HS-5 (cell line): ENCODE data around the gene AGBL1.
"Not testable (repeated sequence)": the region's sequence is repeated elsewhere in the genome, so short reads cannot be mapped to it uniquely, and the experiment has no call there.

Experiments
- DNase-seq: peaks from one replicate; pipeline ENCODE4 v3.0.0-alpha.2; 2012; ENCODE audit warnings: low read depth

Gene AGBL1

GRCh38 chr15:86082619-86083380, 3.1 kb downstream of the AGBL1 start:
- DNase-seq = no peak

DNA sequence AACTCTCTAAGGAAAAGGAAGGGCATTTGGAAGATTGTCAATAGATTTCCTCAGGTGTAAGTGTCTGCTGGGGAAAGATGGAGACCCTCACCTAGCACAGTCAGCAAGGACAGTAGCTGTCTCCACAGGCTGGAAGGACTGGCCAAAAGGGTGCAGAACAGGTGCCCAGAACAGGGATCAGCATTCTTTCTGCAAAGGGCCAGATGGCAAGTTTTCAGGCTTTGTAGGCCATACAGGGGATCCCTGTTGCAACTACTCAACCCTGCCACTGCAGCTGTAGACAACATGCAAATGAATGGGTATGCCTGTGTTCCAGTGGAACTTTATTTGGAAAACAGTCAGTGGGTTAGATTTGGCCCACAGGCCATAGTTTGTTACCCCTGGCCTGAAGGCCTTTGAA, 8.1 kb downstream of the AGBL1 start:
- DNase-seq = no peak

GRCh38 chr15:86089422-86089821, 9.8 kb downstream of the AGBL1 start:
- no peak for DNase-seq

GRCh38 chr15:86101818-86102217, 22.1 kb downstream of the AGBL1 start:
- DNase-seq = no peak

DNA sequence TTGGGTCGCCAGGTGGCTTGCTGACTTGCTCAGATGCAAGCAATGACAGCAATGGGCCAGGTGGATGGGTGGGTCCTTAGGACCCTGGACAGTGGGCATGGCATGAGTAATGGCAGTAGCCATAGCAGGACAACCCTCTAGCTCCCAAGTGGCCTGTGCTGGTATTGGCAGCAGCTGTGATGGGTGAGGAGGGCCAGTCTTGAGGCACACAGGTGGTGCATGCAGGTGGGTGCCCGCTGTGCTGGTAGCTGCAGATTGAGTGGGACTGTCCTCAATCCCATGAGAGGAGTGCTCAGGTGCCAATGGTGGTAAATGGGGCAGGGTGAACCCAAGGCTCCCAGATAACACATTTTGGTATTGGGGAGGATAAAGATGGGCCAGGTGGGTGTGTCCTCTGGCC, 24.2 kb downstream of the AGBL1 start:
- no peak for DNase-seq

DNA sequence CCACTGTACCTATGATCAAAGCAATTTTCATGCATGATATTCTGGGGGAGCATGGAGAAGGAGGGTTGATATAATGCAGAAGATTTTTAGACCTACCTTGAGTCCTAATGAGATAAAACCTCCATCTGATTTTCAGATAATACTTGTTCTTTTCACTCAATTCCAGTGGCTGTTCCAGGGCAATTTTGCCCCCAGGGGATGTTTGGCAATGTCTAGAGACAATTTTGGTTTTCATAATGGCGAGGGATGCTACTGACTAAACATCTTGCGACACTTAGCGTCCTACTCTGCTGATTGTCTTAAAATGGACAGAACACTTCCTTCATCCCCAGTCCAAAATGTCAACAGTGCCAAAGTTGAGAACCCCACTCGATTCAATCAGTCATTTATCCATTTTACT, 26.6 kb downstream of the AGBL1 start:
- no peak for DNase-seq

DNA sequence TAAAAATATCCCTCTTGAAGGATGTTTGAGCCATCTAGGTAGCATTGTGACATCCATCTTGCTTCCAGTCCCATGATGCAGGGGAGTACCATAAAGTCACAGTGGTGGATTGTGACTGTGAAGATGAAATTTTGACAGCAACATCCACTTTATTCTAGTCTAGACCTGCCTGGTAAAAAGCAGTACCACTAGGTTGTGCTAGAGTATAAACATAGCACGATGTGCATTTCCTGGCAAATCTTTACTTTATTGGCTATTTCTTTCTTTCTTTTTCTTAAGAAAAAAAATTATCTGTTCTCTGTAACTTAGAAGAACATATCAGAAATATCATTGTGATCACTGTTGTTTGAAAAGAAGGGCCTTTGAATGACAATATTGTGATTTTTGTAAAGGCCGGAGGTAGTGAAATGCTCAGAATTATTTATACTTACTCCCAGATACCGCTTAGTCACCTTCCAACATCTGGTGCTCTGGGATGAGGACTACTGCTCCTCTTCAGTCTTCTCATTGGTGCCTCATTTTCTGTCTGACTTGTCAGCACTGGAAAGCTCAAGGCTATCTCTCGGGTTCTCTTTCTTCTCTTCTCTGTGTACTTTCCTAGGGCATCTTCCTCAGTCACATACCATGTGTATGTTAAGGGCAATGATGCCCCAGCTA, 35.6 kb downstream of the AGBL1 start:
- no peak for DNase-seq

DNA sequence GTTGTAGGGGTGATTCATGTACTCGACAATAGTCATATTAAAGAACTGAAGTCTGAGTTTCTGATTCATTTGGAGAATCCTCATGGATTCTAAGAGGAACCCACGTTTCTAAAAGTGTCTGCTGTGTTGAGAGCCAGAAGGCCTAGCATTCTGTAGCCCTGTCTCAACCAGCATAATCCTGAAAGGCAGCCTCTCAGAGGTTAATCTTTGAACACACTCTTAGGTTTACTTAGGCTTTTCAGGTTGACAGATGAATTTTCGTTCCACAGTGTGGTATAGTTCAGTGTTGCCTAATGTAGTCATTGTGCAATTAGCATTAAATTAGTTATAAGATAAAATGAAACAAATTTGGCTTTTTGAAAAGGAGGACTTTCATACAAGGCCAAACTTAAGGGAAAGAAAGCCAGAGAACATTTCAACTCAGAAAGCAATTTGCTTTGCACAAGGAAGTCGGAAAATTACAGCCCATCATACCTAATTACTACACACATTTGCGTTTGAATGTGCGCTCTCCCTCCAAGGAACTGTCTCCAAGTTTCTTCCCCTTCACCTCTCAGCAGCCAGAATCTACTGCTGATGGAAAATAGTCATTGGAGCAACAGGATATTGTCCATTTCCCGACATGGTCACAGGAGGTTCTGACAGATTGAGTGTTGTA, 42.0 kb downstream of the AGBL1 start:
- no peak for DNase-seq

GRCh38 chr15:86122691-86123391, 43.2 kb downstream of the AGBL1 start:
- not testable (repeated sequence) for DNase-seq

DNA sequence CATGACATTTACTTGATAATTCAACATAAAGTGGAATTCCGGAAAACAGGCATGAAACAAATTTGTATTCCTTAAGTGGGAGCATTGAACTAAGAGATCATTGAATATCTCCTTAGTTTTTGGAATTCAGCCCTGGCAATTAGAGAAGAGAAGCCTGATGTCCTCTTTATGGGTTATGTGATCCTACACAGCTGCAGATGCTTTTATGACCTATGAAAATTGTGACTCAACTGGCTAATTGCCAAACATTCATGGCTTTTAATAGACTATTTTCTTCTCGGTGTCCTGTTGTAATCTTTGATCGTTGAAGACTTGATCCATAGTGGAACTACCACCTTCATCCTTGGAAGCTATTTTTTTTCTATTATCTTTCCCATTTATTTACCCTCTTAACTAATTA, 46.1 kb downstream of the AGBL1 start:
- DNase-seq = no peak

GRCh38 chr15:86127547-86127946, 47.9 kb downstream of the AGBL1 start:
- no peak for DNase-seq

- no peak for DNase-seq
These were observed 55.4 kb downstream of the AGBL1 start for GRCh38 chr15:86135041-86135440.

GRCh38 chr15:86136861-86137260, 57.2 kb downstream of the AGBL1 start:
- no peak for DNase-seq

GRCh38 chr15:86138798-86139197, 59.1 kb downstream of the AGBL1 start:
- no peak for DNase-seq

GRCh38 chr15:86139828-86140227, 60.2 kb downstream of the AGBL1 start:
- DNase-seq = no peak

- no peak for DNase-seq
These were observed 75.0 kb downstream of the AGBL1 start for GRCh38 chr15:86154705-86155104.

DNA sequence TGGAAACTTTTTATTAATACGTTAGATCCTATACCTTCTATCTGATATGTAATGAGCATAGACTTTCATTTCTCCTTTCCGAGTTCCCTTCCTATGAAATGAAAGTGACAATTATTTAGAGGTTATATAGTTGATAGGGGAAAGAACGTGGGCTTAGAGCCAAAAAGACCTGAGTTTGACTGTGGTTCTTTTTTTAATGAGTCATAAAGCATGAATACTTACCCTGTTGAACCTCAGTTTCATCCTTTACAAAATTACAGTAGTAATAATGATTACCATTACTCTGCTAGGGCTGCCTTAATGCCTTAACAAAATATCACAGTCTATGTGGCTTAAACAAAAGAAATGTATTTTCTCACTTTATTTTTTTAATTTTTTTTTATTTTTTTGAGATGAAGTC, 75.9 kb downstream of the AGBL1 start:
- DNase-seq = no peak

- no peak for DNase-seq
These were observed 78.1 kb downstream of the AGBL1 start for GRCh38 chr15:86157606-86158293.

DNA sequence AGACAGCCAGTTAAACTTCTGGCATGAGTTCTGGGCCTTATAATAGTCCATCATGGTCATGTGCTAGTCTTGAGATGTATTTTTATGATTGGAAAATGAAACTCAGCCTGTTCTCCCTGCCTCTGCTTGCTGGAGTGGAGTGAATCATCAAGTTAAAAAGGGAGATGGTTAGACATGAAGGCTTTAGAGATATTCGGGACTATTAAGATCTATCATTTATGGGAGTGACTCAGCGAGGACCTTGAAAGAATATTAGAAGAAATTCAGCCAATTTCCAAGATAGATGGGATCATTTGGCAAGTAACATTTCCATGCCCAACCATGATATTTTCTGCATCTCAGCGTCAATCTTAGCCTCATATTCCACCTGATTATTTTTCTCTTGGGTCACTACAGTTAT, 79.8 kb downstream of the AGBL1 start:
- DNase-seq = no peak

DNA sequence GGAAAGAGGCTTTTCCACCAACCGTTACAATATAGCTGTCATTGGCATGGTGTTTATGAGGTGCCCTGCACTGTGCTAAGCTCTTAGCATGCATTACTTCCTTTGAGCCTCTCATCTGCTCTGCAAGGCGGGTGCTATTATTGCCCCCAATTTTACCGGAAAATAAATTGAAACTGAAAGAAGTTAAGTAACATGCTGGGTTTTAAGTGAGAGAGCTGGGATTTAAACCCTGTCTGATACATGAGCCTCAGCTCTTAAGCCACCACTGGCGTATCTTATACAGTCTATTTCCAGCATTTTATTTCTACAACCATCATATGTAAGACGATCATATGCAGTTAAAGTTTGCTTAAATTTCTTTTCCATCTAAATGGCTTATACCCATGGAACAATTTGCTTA, 81.6 kb downstream of the AGBL1 start:
- DNase-seq = no peak

GRCh38 chr15:86162172-86162591, 82.5 kb downstream of the AGBL1 start:
- DNase-seq = no peak

DNA sequence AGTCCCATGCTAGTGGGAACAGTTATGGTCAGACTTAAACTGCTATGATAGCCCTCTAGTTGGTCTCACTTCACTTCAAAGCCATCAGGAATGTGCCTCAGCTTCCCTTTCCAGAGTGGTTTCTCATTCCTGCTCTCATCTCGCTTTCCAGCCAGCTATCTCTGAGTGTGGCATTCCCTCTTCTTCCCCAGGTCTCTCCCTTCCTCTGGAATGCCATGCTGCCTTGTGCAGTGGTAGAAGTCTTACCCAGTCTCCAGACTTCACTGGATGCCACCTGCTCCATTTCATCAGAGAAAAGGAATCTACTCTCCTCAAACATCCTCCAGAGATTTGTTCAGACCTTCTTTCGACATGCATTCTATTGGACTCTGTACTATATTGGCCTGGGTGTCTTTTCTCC, 83.0 kb downstream of the AGBL1 start:
- no peak for DNase-seq
